ENCODE measurements around the gene VPS52. TPM values are rescaled to one million over a fixed set of nuclear protein-coding genes. Genes with fewer than 3 reads are reported as not detected.
A peak's percentile ranks its signal among the peaks of the same experiment; 100 is the strongest.

The VPS52 gene
- total RNA-seq, 1 donor from 2014 or later: 33.9 TPM

- TF ChIP-seq CTCF (conservative IDR thresholded peaks at IDR 0.05; ENCODE audit: low read depth, low read length): no peak
- no peak overlapping the region for H3K4me3 ChIP-seq (ENCODE audit: low read depth, low read length)
These were observed 18.9 kb downstream of the VPS52 start for GRCh38 chr6:33252759-33253158.

GRCh38 chr6:33251395-33252012 is 20.2 kb downstream of the VPS52 start:
- no peak overlapping the region for H3K4me3 ChIP-seq (ENCODE audit: low read depth, low read length)
- TF ChIP-seq CTCF (conservative IDR thresholded peaks at IDR 0.05; ENCODE audit: low read depth, low read length): no peak
- no peak for DNase-seq (ENCODE audit: low read depth)

More at GRCh38 chr6:33252759-33253158, 18.9 kb downstream of the VPS52 start:
- no peak for DNase-seq (ENCODE audit: low read depth)

- no peak for DNase-seq (ENCODE audit: low read depth)
- H3K4me3 ChIP-seq (ENCODE audit: low read depth, low read length): peak overlapping the region; percentile 25
- TF ChIP-seq CTCF (conservative IDR thresholded peaks at IDR 0.05; ENCODE audit: low read depth, low read length): no peak
These were observed 20.9 kb downstream of the VPS52 start for GRCh38 chr6:33250731-33251130.

- H3K4me3 ChIP-seq (ENCODE audit: low read depth, low read length): peak overlapping the region; percentile 79
- no peak for TF ChIP-seq CTCF (conservative IDR thresholded peaks at IDR 0.05; ENCODE audit: low read depth, low read length)
- peak; percentile 81 for DNase-seq (ENCODE audit: low read depth)
These were observed 21.7 kb downstream of the VPS52 start for GRCh38 chr6:33249732-33250630.

- H3K4me3 ChIP-seq (ENCODE audit: low read depth, low read length): peak overlapping the region; percentile 79
- no peak for TF ChIP-seq CTCF (conservative IDR thresholded peaks at IDR 0.05; ENCODE audit: low read depth, low read length)
- DNase-seq (ENCODE audit: low read depth): peak; percentile 92
These were observed 22.5 kb downstream of the VPS52 start for GRCh38 chr6:33248932-33249731.

- H3K4me3 ChIP-seq (ENCODE audit: low read depth, low read length): peak overlapping the region; percentile 46
- no peak for DNase-seq (ENCODE audit: low read depth)
- no peak for TF ChIP-seq CTCF (conservative IDR thresholded peaks at IDR 0.05; ENCODE audit: low read depth, low read length)
These were observed 23.1 kb downstream of the VPS52 start for GRCh38 chr6:33248643-33248931.
